ENCODE data around the gene PTPRN2. TPM values are rescaled to one million over a fixed set of nuclear protein-coding genes. Genes with fewer than 3 reads are reported as not detected.
A peak's percentile ranks its signal among the peaks of the same experiment; 100 is the strongest.

PTPRN2 gene
- total and polyA plus RNA-seq, 2 of the 13 experiments (the other 11 are each of a cell fraction or from before 2014, with no cell fraction given), result 2.5 to 24.2 TPM

DNA sequence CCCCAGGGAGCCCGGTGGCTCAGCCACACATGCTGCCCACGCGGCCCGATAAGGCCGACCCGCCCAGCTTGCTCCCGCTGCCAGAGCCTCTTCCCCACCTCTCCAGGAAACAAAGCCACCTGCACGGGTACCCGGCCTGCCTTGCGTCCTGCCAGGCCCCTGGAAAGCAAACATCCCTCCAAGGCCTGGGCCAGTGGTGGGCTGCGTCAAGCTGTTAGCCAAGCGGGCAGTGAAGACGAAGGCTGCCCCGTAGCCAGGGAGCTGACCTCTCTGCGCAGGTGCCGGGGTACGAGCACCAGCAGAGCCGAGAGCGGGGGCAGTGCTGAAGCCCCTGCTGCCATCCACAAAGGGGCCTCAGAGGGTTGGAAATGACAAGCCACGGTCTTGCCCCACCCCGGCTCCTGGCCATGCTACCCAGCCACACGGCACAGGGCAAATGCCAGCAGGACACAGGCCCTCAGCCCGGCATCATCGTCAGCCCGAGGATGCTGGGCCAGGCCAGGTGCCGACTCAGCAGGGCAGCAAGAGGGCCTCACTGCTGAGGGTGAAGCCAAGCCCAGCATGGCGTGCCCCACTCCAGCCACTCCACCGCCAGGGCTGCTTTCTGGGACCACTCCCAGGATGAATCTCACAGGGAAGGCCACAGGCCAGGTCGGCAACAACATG, 140.0 kb downstream of the PTPRN2 start:
- intact Hi-C loops (cut with micrococcal nuclease; ENCODE audit: unreplicated experiment) (no loop called here), in situ Hi-C loops (cut with HindIII; ENCODE audit: extremely low pct_ligation_motif_present, low pct_unique_long_range_greater_than_20kb) (no loop called here)
- DNase-seq (ENCODE audit: low spot score), result no peak
- no peak overlapping the region for H3K27ac ChIP-seq (ENCODE audit: extremely low read length, insufficient read depth, low read length)
- no peaks in the 10 kb centered on the region for H3K9me3 ChIP-seq (ENCODE audit: low read length)
- peaks cover 21% of the 10 kb centered on the region; the same call in 1 of the 2 replicates for H3K4me1 ChIP-seq (ENCODE audit: insufficient read depth, low read length)
- no peaks in the 10 kb centered on the region for H3K79me2 ChIP-seq (ENCODE audit: insufficient read depth, low read length)
- ATAC-seq, result no peak
- no peak overlapping the region for H2AFZ ChIP-seq (ENCODE audit: low read length)
- CTCF ChIA-PET (ENCODE audit: low intra/inter-chr PET ratio, low total read pairs), result no interaction called here
- H3K4me3 ChIP-seq (replicated peaks in 1 of 3; ENCODE audit: insufficient read depth in 1 of 3, low read depth in 2 of 3, low read length in 3 of 3), result no peak overlapping the region
- WGBS (ENCODE audit: low lambda C conversion rate), result 86% methylated on average over 3 of the region's 29 CpGs
- H3K27me3 ChIP-seq (ENCODE audit: control insufficient read depth in 1 of 2, insufficient read depth in 2 of 2, low read length in 2 of 2), result no peaks in the 10 kb centered on the region
- no peak for TF ChIP-seq NKX3-1 (CRISPR knock-in tag; IDR thresholded peaks at IDR 0.05)
- TF ChIP-seq AGO2 (optimal IDR thresholded peaks at IDR 0.05; ENCODE audit: low read depth, low read length), result no peak
- TF ChIP-seq NFIC (IDR thresholded peaks at IDR 0.05; ENCODE audit: low read length), result no peak
- no peak for TF ChIP-seq ZUFSP (CRISPR knock-in tag; IDR thresholded peaks at IDR 0.05; ENCODE audit: borderline replicate concordance)
- TF ChIP-seq ZNF572 (CRISPR knock-in tag; IDR thresholded peaks at IDR 0.05), result no peak
- no peak for TF ChIP-seq CBX2 (IDR thresholded peaks at IDR 0.05; ENCODE audit: low read depth, low read length)
- no peak for TF ChIP-seq CBX2 (CRISPR knock-in tag; IDR thresholded peaks at IDR 0.05; ENCODE audit: low read depth)
- no peak for TF ChIP-seq HOXA7 (CRISPR knock-in tag; IDR thresholded peaks at IDR 0.05)
- no peak for TF ChIP-seq RFXAP (CRISPR knock-in tag; IDR thresholded peaks at IDR 0.05; ENCODE audit: borderline replicate concordance)
- TF ChIP-seq, protein P1, sequence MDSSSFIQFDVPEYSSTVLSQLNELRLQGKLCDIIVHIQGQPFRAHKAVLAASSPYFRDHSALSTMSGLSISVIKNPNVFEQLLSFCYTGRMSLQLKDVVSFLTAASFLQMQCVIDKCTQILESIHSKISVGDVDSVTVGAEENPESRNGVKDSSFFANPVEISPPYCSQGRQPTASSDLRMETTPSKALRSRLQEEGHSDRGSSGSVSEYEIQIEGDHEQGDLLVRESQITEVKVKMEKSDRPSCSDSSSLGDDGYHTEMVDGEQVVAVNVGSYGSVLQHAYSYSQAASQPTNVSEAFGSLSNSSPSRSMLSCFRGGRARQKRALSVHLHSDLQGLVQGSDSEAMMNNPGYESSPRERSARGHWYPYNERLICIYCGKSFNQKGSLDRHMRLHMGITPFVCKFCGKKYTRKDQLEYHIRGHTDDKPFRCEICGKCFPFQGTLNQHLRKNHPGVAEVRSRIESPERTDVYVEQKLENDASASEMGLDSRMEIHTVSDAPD (CRISPR knock-in tag; IDR thresholded peaks at IDR 0.05), result no peak
- no peak for TF ChIP-seq CENPX (CRISPR knock-in tag; IDR thresholded peaks at IDR 0.05)
- TF ChIP-seq, protein P2, sequence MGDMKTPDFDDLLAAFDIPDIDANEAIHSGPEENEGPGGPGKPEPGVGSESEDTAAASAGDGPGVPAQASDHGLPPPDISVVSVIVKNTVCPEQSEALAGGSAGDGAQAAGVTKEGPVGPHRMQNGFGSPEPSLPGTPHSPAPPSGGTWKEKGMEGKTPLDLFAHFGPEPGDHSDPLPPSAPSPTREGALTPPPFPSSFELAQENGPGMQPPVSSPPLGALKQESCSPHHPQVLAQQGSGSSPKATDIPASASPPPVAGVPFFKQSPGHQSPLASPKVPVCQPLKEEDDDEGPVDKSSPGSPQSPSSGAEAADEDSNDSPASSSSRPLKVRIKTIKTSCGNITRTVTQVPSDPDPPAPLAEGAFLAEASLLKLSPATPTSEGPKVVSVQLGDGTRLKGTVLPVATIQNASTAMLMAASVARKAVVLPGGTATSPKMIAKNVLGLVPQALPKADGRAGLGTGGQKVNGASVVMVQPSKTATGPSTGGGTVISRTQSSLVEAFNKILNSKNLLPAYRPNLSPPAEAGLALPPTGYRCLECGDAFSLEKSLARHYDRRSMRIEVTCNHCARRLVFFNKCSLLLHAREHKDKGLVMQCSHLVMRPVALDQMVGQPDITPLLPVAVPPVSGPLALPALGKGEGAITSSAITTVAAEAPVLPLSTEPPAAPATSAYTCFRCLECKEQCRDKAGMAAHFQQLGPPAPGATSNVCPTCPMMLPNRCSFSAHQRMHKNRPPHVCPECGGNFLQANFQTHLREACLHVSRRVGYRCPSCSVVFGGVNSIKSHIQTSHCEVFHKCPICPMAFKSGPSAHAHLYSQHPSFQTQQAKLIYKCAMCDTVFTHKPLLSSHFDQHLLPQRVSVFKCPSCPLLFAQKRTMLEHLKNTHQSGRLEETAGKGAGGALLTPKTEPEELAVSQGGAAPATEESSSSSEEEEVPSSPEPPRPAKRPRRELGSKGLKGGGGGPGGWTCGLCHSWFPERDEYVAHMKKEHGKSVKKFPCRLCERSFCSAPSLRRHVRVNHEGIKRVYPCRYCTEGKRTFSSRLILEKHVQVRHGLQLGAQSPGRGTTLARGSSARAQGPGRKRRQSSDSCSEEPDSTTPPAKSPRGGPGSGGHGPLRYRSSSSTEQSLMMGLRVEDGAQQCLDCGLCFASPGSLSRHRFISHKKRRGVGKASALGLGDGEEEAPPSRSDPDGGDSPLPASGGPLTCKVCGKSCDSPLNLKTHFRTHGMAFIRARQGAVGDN (CRISPR knock-in tag; IDR thresholded peaks at IDR 0.05), result peak; percentile 17; the same call in 1 of the 2 replicates
- TF ChIP-seq NR2F2 (IDR thresholded peaks at IDR 0.05; ENCODE audit: borderline replicate concordance, low read depth), result no peak
- TF ChIP-seq MAFK (conservative IDR thresholded peaks at IDR 0.05 in 1 of 2, IDR thresholded peaks at IDR 0.05 in 1 of 2; ENCODE audit: low read length in 2 of 2), result 0 out of 4 replicates have a peak, but pooled peaks have one; percentile 12 to 18
- TF ChIP-seq ZIK1 (CRISPR knock-in tag; IDR thresholded peaks at IDR 0.05; ENCODE audit: borderline replicate concordance, low read depth), result no peak
- TF ChIP-seq, protein P3, sequence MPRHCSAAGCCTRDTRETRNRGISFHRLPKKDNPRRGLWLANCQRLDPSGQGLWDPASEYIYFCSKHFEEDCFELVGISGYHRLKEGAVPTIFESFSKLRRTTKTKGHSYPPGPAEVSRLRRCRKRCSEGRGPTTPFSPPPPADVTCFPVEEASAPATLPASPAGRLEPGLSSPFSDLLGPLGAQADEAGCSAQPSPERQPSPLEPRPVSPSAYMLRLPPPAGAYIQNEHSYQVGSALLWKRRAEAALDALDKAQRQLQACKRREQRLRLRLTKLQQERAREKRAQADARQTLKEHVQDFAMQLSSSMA (CRISPR knock-in tag; IDR thresholded peaks at IDR 0.05), result no peak
- peaks cover 68% of the 10 kb centered on the region; the same call in 1 of the 2 replicates for H4K20me1 ChIP-seq (ENCODE audit: insufficient read depth, low read length)
- no peak overlapping the region for H3K9ac ChIP-seq (ENCODE audit: insufficient read depth, low read depth, low read length)
- no peak overlapping the region for H3K4me2 ChIP-seq (ENCODE audit: low read depth, low read length)
- H3K36me3 ChIP-seq (replicated peaks in 1 of 2; ENCODE audit: control insufficient read depth in 1 of 2, insufficient read depth in 2 of 2, low read length in 2 of 2), result no peaks in the 10 kb centered on the region
- FAIRE-seq, result no peak
- POLR2A ChIA-PET, result no interaction called here
- no TSS peak for BruUV-seq (replicated peaks)
